Gastrocnemius medialis (tissue), 4 donors: ENCODE measurements around the gene THSD7A. TPM values are rescaled to one million over a fixed set of nuclear protein-coding genes. Genes with fewer than 3 reads are reported as not detected.

Experiments
- ATAC-seq, 2 donors: fragments of 150-250 bp; one replicate each; pipeline ENCODE4 v1.9.1; 2016
- DNase-seq, 2 donors: peaks; one replicate each; pipeline ENCODE4 v3.0.0-alpha.2; 2019
- H3K27ac ChIP-seq, 4 donors: fragments of 200-600 bp; sonication (generic); 1 replicate in 1 of 4; 2 replicates in 3 of 4; pipeline ENCODE4 v1.5.1; 2016 to 2018; ENCODE audit warnings: mild to moderate bottlenecking in 2 of 4, moderate library complexity in 1 of 4
- H3K27me3 ChIP-seq, 3 donors: fragments of 200-600 bp; sonication (generic) in 2 of 3; 1 replicate in 1 of 3; 2 replicates in 2 of 3; pipeline versions ENCODE4 v1.5.1 to v1.6.0; 2016 to 2019; ENCODE audit warnings: mild to moderate bottlenecking in 1 of 3, moderate library complexity in 1 of 3
- H3K36me3 ChIP-seq, 2 donors: fragments of 200-600 bp; sonication (generic) in 1 of 2; one replicate each; pipeline ENCODE4 v1.5.1; 2017 to 2018
- H3K4me1 ChIP-seq, 2 donors: fragments of 200-600 bp; sonication (generic) in 1 of 2; one replicate each; pipeline ENCODE4 v1.5.1; 2016 to 2017; ENCODE audit warnings: mild to moderate bottlenecking in 2 of 2
- H3K4me3 ChIP-seq, 4 donors: fragments of 200-600 bp; sonication (generic) in 3 of 4; 1 replicate in 1 of 4; 2 replicates in 3 of 4; pipeline ENCODE4 v1.5.1; 2016 to 2019; ENCODE audit warnings: mild to moderate bottlenecking in 2 of 4
- H3K9me3 ChIP-seq, 3 donors: fragments of 200-600 bp; sonication (generic) in 2 of 3; 1 replicate in 1 of 3; 2 replicates in 2 of 3; pipeline ENCODE4 v1.5.1; 2016 to 2019
- POLR2A ChIP-seq, 2 donors: fragments of 450-650 bp; IDR thresholded peaks; one replicate each; pipeline ENCODE4 v1.6.1; 2017; ENCODE audit warnings: antibody characterized with exemption in 2 of 2, mild to moderate bottlenecking in 2 of 2, moderate library complexity in 2 of 2
- in situ Hi-C, 4 donors: fragments of 200-750 bp; cut with MboI; loops; one replicate each; pipeline versions ENCODE4 v1.15.0 to v1.8.0; 2017; ENCODE audit warnings: low sequenced_read_pairs in 4 of 4
- intact Hi-C: fragments of 100-400 bp; cut with DNase I; formaldehyde crosslinking; loops from one replicate; pipeline ENCODE4 v1.15.1; 2023; ENCODE audit warnings: low total_unique reads
- total RNA-seq, 4 donors: library from RNA; depleted of rRNA; stranded (reverse); fragments of >200 nt; gene quantifications; one replicate each; pipeline versions ENCODE4 v1.1.0 to v1.2.3, GENCODE V29; 2016
- TF ChIP-seq, protein P1 (sequence below), 5 experiments: fragments of 450-650 bp in 3 of 5; fragments of 200-600 bp in 2 of 5; sonication (generic) in 2 of 5; IDR thresholded peaks in 4 of 5; conservative IDR thresholded peaks in 1 of 5; 1 replicate in 4 of 5; 2 replicates in 1 of 5; pipeline ENCODE4 v1.5.1; 2016 to 2019; ENCODE audit warnings: antibody characterized with exemption in 5 of 5, mild to moderate bottlenecking in 3 of 5, moderate library complexity in 3 of 5

The THSD7A gene
- total RNA-seq, 4 donors from 2014 or later, result 0.36 to 0.78 (median 0.66) TPM

DNA sequence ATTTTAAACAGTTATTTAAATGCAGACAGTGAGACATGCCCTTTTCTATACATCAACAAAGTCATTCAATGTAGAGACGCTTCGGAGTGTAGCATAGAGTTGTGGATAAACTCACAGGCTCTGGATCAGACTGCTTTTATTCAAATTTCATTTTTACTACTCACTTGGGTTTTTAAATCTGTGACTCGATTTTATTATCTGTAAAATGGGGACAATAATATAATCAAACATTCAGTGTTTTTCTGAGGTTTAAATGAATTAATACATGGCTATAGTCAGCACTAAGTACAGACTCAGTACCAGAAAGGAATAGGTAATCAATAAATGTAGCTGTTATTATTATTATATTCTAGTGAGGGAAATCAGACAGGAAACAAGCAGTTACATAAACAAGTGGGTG is 43.4 kb downstream of the THSD7A start:
- intact Hi-C loops (no loop called here), in situ Hi-C loops (no loop called here)
- Histone ChIP-seq H3K27me3 (no peaks in the 10 kb centered on the region), H3K4me3 (no peak overlapping the region), H3K4me1 (no peaks in the 10 kb centered on the region), H3K9me3 (no peaks in the 10 kb centered on the region), H3K27ac (no peak overlapping the region), H3K36me3 (no peaks in the 10 kb centered on the region)
- no peak for TF ChIP-seq POLR2A (IDR thresholded peaks at IDR 0.05)
- TF ChIP-seq, protein P1, sequence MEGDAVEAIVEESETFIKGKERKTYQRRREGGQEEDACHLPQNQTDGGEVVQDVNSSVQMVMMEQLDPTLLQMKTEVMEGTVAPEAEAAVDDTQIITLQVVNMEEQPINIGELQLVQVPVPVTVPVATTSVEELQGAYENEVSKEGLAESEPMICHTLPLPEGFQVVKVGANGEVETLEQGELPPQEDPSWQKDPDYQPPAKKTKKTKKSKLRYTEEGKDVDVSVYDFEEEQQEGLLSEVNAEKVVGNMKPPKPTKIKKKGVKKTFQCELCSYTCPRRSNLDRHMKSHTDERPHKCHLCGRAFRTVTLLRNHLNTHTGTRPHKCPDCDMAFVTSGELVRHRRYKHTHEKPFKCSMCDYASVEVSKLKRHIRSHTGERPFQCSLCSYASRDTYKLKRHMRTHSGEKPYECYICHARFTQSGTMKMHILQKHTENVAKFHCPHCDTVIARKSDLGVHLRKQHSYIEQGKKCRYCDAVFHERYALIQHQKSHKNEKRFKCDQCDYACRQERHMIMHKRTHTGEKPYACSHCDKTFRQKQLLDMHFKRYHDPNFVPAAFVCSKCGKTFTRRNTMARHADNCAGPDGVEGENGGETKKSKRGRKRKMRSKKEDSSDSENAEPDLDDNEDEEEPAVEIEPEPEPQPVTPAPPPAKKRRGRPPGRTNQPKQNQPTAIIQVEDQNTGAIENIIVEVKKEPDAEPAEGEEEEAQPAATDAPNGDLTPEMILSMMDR (IDR thresholded peaks at IDR 0.05 in 4 of 5, conservative IDR thresholded peaks at IDR 0.05 in 1 of 5), result no peak
- ATAC-seq (no peak), DNase-seq (no peak)

DNA sequence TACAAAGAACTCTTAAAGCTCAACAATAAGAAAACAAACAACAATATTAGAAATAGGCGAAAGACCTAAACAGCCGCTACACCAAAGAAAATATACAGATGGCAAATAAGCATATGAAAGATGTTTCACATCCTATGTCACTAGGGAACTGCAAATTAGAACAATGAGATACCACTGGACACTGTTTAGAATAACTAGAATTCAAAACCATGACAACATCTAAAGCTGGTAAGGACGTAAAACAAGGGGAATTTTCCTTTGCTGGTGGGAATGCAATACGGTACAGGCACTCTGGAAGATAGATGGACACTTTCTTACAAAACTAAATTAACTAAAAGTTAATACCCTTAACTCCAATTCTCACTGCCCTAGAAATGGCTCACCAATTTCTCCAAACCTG is 44.5 kb downstream of the THSD7A start:
- DNase-seq, result no peak

DNA sequence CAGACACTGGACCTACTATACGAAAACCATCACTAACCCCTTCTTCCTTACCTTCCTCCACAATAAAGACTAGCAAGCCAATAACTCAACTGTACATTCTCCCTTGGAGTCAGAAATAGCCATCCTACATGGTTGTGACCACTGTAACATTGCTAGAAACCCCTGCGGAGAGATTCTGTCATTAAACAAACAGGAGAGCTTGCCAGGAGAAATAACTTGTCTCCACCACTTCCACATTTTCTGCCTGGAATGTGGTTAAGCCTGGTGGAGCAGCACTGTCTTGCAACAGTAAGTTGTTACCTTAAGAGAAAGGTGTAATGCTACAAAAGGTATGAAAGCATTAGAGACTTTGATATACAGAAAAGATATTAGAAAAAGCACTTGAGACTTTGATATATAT is 45.8 kb downstream of the THSD7A start:
- intact Hi-C loops (no loop called here), in situ Hi-C loops (no loop called here)
- no peak for DNase-seq
- Histone ChIP-seq H3K4me3 (no peak overlapping the region), H3K27ac (no peak overlapping the region), H3K27me3 (no peaks in the 10 kb centered on the region), H3K36me3 (no peaks in the 10 kb centered on the region), H3K9me3 (no peaks in the 10 kb centered on the region), H3K4me1 (no peaks in the 10 kb centered on the region)
- TF ChIP-seq POLR2A (IDR thresholded peaks at IDR 0.05), result no peak
- TF ChIP-seq, protein P1 (IDR thresholded peaks at IDR 0.05 in 4 of 5, conservative IDR thresholded peaks at IDR 0.05 in 1 of 5), result no peak
- ATAC-seq, result no peak

More for the DNA sequence above, 44.5 kb downstream of the THSD7A start:
- Histone ChIP-seq H3K27me3 (no peaks in the 10 kb centered on the region), H3K4me3 (no peak overlapping the region), H3K36me3 (no peaks in the 10 kb centered on the region), H3K9me3 (no peaks in the 10 kb centered on the region), H3K27ac (no peak overlapping the region), H3K4me1 (no peaks in the 10 kb centered on the region)
- no peak for ATAC-seq
- intact Hi-C loops, result no loop called here
- no peak for TF ChIP-seq POLR2A (IDR thresholded peaks at IDR 0.05)
- TF ChIP-seq, protein P1 (IDR thresholded peaks at IDR 0.05 in 4 of 5, conservative IDR thresholded peaks at IDR 0.05 in 1 of 5), result no peak
- in situ Hi-C loops, result no loop called here

DNA sequence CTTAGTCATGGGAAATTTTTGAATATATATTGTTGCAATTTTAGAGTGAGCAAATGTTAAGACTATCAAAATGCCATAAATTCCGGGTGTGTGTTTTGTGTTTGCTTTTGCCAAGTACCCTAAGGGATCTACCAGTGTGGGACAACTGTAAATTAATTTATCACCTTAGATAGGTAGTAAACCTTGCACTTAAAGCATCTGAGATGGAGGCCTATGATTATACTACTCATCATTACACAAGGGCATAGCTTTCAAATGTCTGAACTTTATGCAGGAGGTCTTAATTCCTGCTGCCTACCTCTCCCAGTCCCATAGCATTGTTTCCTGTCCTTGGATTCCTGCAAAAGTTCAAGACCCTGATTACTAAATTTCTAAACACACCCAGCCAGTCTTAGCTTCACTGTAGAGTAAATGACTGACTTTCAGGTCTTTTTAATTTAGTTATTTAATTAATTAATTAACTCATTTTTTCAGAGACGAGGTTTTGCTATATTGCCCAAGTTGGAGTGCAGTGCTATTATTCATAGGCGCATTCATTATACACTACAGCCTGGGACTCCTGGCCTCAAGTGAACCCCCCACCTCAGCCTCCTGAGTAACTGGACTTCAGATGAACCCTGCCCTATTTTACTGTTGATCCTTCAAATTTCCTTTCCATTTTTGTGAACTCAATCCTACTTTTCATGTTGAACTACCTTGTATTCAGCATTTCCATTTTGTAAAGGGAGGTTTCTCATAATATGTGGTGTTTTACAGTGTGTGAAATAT is 47.0 kb downstream of the THSD7A start:
- no peak for ATAC-seq
- Histone ChIP-seq H3K27ac (no peak overlapping the region), H3K27me3 (no peaks in the 10 kb centered on the region), H3K9me3 (no peaks in the 10 kb centered on the region), H3K4me1 (no peaks in the 10 kb centered on the region), H3K36me3 (no peaks in the 10 kb centered on the region), H3K4me3 (no peak overlapping the region)
- TF ChIP-seq, protein P1 (IDR thresholded peaks at IDR 0.05 in 4 of 5, conservative IDR thresholded peaks at IDR 0.05 in 1 of 5), result no peak
- no peak for TF ChIP-seq POLR2A (IDR thresholded peaks at IDR 0.05)
- in situ Hi-C loops (no loop called here), intact Hi-C loops (no loop called here)
- no peak for DNase-seq
